Endometrium (tissue), 2 donors: ENCODE results near the gene ABCC2.
"Not testable (repeated sequence)": the region's sequence is repeated elsewhere in the genome, so short reads cannot be mapped to it uniquely, and the experiment has no call there.

Experiments used
- FAIRE-seq: peaks from 2 replicates; lab custom pipeline; 2012; peaks lifted over from hg19 to GRCh38; lab: Jason Lieb, UNC
- donor health status: control.
- donor health status: control.

ABCC2 gene

GRCh38 chr10:99809481-99809880, 27.0 kb downstream of the ABCC2 start:
- no peak for FAIRE-seq

DNA sequence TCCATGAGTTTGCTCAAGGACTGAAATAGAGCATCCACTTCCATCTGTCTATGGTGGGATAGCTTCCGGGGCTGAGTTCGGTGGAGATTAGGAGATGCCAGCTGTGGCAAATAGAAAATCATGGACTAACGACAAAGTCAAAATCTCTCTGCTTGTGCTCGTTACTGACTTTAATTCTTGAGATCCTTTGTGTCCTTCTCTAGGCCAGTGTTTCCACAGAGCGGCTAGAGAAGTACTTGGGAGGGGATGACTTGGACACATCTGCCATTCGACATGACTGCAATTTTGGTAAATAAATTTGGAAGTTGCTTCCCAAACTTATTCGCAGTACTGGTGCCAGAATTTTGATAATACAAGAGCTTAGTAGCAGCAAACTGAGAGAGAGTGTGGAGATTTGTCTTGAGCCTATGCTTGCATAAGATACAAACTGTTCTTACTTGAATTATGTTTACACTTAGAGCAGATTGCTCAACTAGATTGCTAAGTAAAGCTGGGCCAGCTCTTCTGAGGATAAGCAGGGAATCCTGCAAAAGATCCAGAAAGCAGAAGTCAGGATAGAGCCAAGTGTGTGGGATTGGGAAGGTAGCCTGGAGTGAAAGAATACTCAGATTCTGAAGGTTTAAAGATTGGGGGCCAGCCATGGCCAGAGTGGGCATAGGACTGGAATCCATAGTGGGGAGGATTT, 27.6 kb downstream of the ABCC2 start:
- no peak for FAIRE-seq

DNA sequence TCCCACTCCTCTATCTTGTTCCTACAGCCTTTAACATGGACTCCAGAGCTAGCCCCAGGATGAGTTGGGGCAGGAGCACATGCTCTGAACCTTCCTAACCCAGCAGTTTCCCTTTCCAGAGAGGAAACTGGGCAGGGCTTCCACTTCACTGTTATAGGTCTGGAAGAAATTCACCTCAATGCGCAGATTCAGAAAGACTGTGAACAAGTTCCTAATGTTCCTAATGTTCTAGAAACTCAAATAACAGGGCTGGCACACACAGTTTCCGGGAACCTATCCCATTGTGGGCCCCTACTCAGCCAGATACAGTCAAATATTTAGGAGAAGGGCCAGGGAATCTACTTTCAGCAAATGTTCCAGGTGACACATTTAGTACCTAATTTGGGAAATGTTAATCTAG, 29.7 kb downstream of the ABCC2 start:
- no peak for FAIRE-seq

DNA sequence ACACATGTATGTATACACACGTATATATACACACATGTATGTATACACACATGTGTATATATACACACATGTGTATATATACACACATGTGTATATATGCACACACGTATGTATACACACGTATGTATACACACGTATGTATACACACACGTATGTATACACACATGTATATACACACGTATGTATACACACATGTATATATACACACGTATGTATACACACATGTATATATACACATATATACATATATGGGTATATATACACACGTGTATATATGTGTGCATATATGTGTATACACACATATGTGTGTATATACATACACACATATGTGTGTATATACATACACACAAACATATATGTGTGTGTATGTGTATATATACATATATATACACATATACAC, 31.7 kb downstream of the ABCC2 start:
- FAIRE-seq, result no peak

DNA sequence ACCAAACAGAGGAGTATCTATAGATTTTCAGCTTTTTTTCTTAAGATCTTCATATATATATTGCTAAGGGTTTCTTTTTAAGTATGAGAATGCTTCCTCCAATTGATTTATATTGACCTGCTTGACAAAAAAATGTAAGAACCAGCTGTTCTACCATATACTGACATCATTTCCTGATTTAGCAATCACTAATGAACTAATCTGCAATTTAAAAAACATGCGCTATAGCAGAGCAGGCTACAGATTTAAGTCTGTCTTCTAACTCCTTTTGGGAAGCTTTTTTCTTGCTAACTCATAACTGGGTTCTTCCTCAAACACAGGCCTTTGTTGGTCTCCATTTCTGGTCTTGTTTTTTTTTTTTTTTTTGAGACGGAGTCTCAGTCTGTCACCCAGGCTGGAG, 33.2 kb downstream of the ABCC2 start:
- FAIRE-seq, result no peak

- FAIRE-seq, result no peak
Observed at GRCh38 chr10:99827936-99828335, 45.5 kb downstream of the ABCC2 start.

DNA sequence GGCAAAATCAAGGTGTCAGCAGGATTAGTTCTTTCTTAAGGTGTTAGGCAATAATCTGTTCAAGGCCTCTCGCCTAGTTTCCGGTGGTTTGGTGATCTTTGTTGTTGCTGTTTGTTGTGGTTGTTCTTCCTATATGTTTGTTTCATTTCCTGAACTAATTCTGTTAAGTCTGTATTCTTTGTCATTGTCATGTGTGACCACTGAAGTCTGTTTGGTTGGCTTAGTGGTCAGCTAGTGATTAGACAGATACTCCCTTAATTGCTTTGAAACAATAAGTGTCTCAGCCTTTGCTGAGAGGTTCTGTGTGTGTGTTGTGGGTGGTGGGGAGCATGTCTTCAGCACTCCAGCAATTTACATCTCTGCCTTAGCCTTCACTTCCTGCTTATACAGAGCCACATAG, 46.0 kb downstream of the ABCC2 start:
- no peak for FAIRE-seq

- FAIRE-seq, result no peak
Observed at GRCh38 chr10:99832439-99832838, 50.0 kb downstream of the ABCC2 start.

DNA sequence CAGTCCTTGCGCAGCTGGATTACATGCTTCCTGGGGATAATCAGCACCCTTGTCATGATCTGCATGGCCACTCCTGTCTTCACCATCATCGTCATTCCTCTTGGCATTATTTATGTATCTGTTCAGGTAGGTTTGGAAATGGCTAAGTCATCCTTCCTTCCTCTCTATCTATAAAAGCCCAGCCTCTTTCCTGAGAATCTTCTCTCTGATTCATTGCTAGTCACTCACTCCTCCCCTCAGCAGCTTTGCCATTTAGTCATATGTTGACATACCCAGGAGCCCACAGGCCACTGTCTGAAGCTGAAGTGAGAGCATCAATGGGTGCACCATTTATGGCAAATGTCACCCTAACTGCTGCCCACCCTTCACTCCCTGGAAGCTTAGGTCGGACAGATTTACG, 52.0 kb downstream of the ABCC2 start:
- FAIRE-seq, result no peak

GRCh38 chr10:99835947-99836346, 53.5 kb downstream of the ABCC2 start:
- no peak for FAIRE-seq

GRCh38 chr10:99836711-99837110, 54.3 kb downstream of the ABCC2 start:
- no peak for FAIRE-seq

DNA sequence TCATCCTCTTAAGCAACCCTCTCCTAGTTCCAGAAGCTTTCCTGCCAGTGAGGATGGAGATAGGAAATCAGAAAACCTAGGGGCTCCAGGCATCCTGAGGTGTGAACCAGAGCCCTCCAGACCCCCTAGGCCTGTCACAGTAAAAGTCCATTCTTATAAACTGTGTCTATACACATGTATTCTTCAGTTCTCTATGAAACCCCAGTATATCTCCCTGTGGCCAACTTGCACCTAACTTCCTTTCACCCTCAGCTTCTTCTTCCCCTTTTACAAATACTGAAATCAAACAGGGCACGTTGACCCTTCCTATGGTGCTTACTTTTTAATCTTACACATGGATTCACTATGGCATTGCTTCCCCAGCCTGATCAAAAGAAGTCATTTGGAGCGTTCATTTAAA, 58.4 kb downstream of the ABCC2 start:
- not testable (repeated sequence) for FAIRE-seq

DNA sequence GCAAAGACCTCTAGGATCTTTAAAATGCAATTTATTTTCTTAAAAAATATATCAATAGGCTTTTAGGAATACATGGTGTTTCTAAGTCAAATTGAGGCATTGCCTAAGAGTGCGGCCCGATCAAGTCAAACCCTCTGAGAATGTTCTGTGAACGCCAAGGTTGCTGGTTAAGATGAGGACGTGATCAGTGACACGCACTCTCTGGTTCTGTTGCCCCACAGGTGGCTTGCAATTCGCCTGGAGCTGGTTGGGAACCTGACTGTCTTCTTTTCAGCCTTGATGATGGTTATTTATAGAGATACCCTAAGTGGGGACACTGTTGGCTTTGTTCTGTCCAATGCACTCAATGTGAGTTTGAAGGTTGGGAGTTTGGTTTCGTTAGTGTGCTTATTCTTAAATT, 59.3 kb downstream of the ABCC2 start:
- no peak for FAIRE-seq

GRCh38 chr10:99843310-99843709, 60.9 kb downstream of the ABCC2 start:
- FAIRE-seq, result no peak

DNA sequence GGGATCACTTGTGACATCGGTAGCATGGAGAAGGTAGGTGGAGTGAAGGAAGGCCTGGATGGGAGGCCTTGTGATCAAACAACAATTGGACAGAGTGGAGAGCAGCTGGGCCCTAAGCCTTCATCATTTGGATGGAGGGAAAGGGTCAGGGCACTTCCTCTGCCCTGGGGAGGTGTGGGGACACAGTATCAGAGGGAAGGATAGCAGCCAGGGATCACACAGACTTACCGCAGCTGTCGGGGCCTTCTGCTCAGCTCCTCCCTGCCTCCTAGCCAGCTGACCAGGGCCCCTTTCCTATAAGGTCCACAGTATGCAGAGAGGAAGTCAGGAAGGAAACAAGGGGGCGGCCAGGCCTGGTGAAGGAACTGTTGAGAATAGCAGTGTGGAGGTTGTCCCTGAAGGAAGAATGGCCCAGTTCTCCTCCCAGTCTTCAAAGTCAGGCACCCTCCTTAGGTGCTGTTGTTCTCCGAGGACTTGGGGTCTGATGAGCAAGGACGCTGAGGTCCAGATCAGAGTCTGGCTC, 62.1 kb downstream of the ABCC2 start:
- no peak for FAIRE-seq

DNA sequence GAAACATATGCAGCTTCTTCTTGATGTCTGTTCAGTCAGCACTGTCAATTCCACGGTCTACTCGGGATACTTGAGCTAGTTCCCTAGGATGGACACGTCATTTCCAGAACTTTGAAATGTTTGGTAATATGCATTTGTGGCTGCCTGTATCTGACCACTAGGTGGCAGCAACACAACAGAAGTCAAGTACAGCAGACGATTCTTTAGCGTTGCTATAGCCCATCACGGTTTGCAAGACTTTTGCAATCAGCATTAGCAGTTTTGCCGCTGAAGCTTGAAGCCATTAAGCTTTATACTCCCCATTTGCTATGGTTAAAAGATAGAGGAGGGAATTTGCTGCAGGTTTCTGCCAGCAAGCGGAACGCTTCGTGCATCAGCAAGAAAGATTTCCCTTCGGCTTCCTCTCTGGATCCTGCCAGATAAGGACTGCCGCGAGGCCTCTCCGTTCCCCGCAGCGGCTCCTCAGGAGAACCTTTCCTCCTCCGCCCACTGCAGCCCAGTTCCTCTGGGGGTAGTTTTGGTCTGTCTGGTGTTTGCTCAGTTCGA, 63.5 kb downstream of the ABCC2 start:
- peak; percentile 85 for FAIRE-seq

- FAIRE-seq, result no peak
Observed at GRCh38 chr10:99849057-99849456, 66.6 kb downstream of the ABCC2 start.

DNA sequence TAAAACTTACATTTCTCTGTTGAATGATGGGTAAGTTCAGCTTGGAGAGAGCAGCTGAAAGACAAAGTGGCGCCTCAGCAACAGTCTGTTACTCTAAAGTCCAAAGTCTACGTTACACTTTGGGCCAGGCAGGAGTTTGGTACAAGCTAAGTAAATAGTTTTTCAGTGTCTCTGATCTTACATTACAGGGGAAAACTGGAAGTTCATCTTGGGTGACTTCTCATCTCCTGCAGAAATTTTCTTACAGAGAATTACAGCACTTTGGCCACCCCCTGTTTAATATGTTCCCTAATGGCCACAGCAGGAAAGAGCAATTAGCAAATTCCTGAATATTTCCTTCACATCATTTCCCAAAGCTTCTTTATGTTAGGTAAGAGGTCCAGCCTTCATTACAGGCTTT, 67.1 kb downstream of the ABCC2 start:
- no peak for FAIRE-seq

- FAIRE-seq, result no peak
Observed at GRCh38 chr10:99850021-99850766, 67.8 kb downstream of the ABCC2 start.

- no peak for FAIRE-seq
Observed at GRCh38 chr10:99850767-99851340, 68.4 kb downstream of the ABCC2 start.

GRCh38 chr10:99851825-99852224, 69.4 kb downstream of the ABCC2 start:
- FAIRE-seq, result no peak

DNA sequence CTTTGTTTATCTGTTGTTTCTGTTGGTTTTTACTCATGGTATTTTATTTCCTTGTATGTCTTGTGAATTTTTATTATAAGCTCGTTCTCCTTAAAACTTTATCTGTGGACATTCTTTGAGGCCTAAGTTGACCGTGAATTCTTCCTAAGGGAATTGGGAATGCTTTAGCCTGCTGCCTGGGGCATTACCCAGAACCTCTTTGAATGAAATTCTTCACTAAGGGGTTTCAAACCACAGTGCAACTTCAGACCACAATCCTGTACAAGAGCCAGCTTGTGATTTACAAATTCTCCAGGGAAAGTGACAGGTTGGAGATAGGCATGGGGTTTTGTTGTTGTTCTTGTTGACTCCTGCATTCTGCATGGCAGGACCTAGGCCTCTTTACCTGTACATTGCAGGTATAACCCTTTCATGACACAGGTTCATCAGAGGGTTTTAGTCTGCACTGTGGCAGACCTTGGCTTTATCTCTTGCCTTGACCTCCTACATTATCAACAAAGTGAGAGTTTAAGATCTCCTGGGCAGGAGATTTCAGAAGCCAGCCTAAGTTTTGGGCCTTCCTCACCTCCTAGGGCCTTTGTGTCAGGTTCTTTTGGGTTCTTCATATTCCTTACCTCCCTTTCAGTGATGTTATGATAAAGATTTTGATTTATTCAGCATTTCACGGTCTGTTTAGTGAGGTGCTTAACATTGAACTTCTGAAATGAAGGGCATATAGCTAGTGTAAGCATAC, 70.2 kb downstream of the ABCC2 start:
- FAIRE-seq, result no peak
